ENCODE data around the gene STON2.
A peak's percentile ranks its signal among the peaks of the same experiment; 100 is the strongest.

STON2 gene

DNA sequence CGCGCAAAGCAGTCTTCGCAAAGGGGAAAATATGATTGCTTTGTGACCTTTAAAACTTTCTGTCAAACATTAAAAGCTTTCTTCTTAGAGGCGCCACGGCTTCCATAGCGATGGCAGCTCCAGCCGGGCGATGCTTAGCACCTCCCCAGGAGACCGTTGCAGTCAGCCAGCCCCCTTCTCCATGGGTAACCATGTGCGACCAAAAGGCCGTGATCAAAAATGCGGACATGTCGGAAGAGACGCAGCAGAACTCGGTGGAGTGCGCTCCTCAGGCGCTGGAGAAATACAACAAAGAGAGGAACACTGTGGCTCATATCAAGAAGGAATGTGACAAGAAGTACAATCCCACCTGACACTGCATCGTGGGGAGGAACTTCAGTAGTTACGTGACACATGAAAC is 12.7 kb upstream of the STON2 start:
- TF ChIP-seq, protein P1, sequence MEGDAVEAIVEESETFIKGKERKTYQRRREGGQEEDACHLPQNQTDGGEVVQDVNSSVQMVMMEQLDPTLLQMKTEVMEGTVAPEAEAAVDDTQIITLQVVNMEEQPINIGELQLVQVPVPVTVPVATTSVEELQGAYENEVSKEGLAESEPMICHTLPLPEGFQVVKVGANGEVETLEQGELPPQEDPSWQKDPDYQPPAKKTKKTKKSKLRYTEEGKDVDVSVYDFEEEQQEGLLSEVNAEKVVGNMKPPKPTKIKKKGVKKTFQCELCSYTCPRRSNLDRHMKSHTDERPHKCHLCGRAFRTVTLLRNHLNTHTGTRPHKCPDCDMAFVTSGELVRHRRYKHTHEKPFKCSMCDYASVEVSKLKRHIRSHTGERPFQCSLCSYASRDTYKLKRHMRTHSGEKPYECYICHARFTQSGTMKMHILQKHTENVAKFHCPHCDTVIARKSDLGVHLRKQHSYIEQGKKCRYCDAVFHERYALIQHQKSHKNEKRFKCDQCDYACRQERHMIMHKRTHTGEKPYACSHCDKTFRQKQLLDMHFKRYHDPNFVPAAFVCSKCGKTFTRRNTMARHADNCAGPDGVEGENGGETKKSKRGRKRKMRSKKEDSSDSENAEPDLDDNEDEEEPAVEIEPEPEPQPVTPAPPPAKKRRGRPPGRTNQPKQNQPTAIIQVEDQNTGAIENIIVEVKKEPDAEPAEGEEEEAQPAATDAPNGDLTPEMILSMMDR (IDR thresholded peaks at IDR 0.05; ENCODE audit: low read length, missing control alignments) = no peak
- no peak for DNase-seq (ENCODE audit: low read depth)
- no peak overlapping the region for H3K4me3 ChIP-seq (replicated peaks; ENCODE audit: low read depth, low read length)

DNA sequence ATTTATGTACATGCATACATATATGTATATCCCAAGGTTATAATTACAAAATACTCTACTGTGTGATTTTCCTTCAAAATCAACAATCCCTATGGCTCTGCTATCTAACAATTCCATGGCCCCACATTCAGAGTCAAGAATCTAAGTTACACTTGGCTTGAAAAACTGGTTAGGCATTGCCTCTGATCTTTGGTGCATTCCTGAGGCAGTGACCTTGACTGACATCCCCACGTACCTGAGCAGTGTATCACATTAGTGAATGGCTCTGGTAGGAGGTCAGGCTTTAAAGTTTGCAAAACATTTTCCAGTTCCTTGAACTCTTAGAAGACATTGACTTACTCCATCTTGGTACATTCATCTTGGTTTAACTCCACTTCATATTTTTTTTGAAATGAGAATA is 8.5 kb upstream of the STON2 start:
- no peak overlapping the region for H3K4me3 ChIP-seq (replicated peaks; ENCODE audit: low read depth, low read length)
- DNase-seq (ENCODE audit: low read depth) = no peak
- TF ChIP-seq, protein P1 (IDR thresholded peaks at IDR 0.05; ENCODE audit: low read length, missing control alignments) = no peak

DNA sequence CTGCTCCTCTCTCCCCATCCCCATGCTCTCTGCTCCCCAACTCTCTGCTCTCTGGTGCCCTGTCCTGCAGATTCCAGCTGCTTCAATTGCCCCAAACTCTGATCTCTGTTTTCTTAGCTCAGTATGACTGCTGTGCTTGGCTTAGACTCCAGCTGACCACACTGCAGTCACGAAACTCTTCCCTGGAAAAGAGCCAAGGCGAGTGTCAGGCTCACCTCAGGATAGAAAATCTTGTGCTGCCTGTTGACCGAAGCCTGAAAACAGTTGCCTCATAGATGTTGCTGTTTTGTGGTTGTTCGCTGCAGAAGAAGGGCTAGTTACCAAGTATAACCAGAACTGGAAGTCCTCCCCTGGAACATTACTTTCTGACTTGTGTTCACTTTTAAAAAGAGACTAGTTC is 6.7 kb upstream of the STON2 start:
- TF ChIP-seq, protein P1 (IDR thresholded peaks at IDR 0.05; ENCODE audit: low read length, missing control alignments) = no peak
- peak; percentile 23 for DNase-seq (ENCODE audit: low read depth)
- H3K4me3 ChIP-seq (replicated peaks; ENCODE audit: low read depth, low read length) = no peak overlapping the region

DNA sequence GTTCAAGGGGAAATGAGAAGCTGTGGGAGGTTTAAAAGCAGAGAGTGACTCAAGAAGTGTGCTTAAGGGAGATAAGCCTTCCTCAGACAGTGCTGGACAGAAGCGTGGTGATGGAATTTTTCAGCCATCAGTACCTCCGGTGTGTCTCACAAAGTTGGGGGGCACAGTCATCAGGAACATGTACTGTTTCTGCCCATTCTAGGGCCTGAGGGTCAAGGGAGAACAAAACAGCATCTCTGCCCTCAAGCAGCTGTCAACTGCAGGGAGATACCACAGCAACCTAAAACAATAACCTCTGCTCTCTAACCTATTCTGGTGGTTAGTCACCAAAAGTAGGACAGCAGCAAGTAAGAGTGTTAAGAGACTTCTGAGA is 2.0 kb upstream of the STON2 start:
- H3K4me3 ChIP-seq (replicated peaks; ENCODE audit: low read depth, low read length) = no peak overlapping the region
- TF ChIP-seq, protein P1 (IDR thresholded peaks at IDR 0.05; ENCODE audit: low read length, missing control alignments) = no peak
- peak; percentile 4 for DNase-seq (ENCODE audit: low read depth)

DNA sequence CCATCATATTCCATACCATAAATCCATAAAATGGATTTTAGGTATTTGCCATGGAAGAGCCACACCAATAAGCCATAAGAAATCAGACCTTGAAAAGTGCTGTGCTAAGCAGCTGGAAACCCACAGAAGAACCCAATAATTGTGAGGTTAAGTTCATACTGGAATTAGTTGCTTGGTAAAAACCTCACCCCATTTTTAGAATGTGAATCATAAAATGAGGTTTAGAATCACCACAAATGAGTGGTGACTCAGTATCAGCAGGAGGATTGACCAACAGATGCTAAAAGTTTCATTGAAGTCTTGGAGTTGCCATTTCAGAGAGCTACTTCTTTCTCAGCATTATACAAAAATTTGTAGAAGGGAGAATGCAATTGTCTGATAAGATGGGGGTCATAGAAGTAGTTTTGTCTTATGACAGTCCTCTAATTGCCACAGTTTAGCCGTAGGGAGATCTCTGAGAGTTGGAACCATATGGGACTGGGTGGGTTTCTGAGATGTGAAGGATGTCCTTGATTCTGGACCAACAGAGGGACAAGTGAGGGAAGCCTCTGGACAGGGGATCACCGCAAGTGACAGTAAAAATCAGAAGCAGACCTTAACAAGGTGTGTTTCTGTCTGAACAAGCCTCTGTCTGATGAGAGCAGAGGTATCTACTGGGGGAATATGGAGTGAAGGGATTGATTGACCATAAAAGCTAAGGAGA is 1.4 kb upstream of the STON2 start:
- H3K4me3 ChIP-seq (replicated peaks; ENCODE audit: low read depth, low read length) = no peak overlapping the region
- DNase-seq (ENCODE audit: low read depth) = peak; percentile 67
- TF ChIP-seq, protein P1 (IDR thresholded peaks at IDR 0.05; ENCODE audit: low read length, missing control alignments) = no peak

DNA sequence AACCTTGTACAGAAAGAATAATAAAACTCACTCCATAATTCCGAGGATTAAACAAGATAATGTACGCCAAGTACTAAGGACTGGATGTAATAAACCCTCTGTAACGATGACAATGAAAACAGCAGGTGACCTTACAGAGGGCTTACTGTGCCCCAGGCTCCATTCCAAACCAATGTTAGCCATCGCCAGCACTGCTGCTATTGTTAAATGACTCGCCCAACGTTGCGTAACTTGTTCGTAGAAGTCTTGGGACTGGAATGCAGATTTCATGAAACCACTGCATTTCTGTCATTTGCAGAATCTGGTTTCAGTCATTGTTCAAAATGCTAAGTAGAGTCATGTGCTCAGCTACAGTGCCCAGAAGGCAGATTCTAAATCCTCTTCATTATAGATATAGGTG is 728 bp upstream of the STON2 start:
- H3K4me3 ChIP-seq (replicated peaks; ENCODE audit: low read depth, low read length) = no peak overlapping the region
- DNase-seq (ENCODE audit: low read depth) = peak; percentile 88
- TF ChIP-seq, protein P1 (IDR thresholded peaks at IDR 0.05; ENCODE audit: low read length, missing control alignments) = no peak

All from fibroblast of pulmonary artery (primary cell).